ENCODE data around the gene TEF.

DNA sequence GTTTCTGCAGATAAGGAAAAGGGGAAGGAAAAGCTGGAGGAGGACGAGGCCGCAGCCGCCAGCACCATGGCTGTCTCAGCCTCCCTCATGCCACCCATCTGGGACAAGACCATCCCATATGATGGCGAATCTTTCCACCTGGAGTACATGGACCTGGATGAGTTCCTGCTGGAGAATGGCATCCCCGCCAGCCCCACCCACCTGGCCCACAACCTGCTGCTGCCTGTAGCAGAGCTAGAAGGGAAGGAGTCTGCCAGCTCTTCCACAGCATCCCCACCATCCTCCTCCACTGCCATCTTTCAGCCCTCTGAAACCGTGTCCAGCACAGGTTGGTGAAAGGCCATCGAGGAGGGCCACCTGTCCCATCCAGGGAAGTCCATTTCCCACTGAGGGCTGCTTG, 5.6 kb downstream of the TEF start:
- no peak for TF ChIP-seq EZH2phosphoT487 (IDR thresholded peaks at IDR 0.05; ENCODE audit: low read depth)
- TF ChIP-seq, protein P1, sequence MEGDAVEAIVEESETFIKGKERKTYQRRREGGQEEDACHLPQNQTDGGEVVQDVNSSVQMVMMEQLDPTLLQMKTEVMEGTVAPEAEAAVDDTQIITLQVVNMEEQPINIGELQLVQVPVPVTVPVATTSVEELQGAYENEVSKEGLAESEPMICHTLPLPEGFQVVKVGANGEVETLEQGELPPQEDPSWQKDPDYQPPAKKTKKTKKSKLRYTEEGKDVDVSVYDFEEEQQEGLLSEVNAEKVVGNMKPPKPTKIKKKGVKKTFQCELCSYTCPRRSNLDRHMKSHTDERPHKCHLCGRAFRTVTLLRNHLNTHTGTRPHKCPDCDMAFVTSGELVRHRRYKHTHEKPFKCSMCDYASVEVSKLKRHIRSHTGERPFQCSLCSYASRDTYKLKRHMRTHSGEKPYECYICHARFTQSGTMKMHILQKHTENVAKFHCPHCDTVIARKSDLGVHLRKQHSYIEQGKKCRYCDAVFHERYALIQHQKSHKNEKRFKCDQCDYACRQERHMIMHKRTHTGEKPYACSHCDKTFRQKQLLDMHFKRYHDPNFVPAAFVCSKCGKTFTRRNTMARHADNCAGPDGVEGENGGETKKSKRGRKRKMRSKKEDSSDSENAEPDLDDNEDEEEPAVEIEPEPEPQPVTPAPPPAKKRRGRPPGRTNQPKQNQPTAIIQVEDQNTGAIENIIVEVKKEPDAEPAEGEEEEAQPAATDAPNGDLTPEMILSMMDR (IDR thresholded peaks at IDR 0.05; ENCODE audit: low read depth, low read length) = no peak

All from OCI-LY3 (cell line).